ENCODE results near the gene ZNF319. TPM values are rescaled to one million over a fixed set of nuclear protein-coding genes. Genes with fewer than 3 reads are reported as not detected.

Gene ZNF319
- total and polyA plus RNA-seq, 2 of the 8 experiments (the other 6 are each of a cell fraction or from before 2014, with no cell fraction given) = 3.3 to 5.5 TPM

DNA sequence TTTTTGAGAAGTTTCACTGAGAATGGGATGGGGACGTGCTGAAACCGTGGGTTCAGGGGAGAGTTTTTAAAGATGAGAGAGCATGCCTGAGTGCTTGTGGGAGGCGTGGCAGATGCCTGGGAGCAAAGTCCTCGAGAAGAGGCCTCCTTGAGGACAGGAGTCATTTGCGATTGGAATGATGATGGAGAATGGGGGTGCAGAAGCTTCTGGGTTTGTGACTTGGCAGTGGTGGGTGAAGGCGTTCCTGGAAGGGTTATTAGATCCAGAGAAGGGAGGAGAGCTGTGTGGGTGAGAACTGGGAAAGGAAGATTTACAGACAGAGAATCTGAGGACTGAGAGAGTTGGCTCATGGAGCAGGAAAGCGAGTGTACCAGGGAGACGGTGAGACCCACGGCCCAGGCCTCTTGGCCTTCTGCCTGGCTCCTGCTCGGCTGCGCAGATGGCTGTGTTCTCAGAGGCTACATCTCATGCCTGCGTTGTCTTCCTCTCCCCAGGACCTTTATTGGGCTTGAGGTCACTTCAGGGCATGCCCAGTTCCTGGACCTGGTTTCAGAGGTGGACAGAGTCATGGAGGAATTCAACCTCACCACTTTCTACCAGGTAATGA is 16.5 kb upstream of the ZNF319 start:
- no peaks in the 10 kb centered on the region for H3K79me2 ChIP-seq (ENCODE audit: control insufficient read depth in 1 of 2, insufficient read depth in 2 of 2, low read length in 2 of 2)
- no peak for DNase-seq (ENCODE audit: low read depth in 1 of 2, low spot score in 2 of 2)
- H3K9ac ChIP-seq (replicated peaks in 1 of 4; ENCODE audit: extremely low read depth in 1 of 4, low read depth in 3 of 4, low read length in 3 of 4) = no peak overlapping the region
- H3K79me1 ChIP-seq (ENCODE audit: low read depth, low read length) = 0 out of 2 replicates have a peak, but pooled peaks cover 2% of the 10 kb centered on the region
- no peak for TF ChIP-seq BACH1 (IDR thresholded peaks at IDR 0.05; ENCODE audit: low read length)
- no peaks in the 10 kb centered on the region; a peak in 1 of 7 replicates for H3K4me1 ChIP-seq (replicated peaks in 1 of 4; ENCODE audit: control insufficient read depth in 3 of 4, insufficient read depth in 4 of 4, low read length in 3 of 4)
- H3K36me3 ChIP-seq (ENCODE audit: control insufficient read depth in 2 of 4, insufficient read depth in 4 of 4, low read length in 3 of 4) = no peaks in the 10 kb centered on the region; a peak in 1 of 8 replicates
- peaks cover 0 to 2% of the 10 kb centered on the region in 2 experiments for H4K20me1 ChIP-seq (replicated peaks in 1 of 2; ENCODE audit: control insufficient read depth in 1 of 2, insufficient read depth in 2 of 2, low read length in 2 of 2)
- H2AK5ac ChIP-seq (ENCODE audit: low read depth, low read length) = no peak overlapping the region
- no peaks in the 10 kb centered on the region for H3K9me3 ChIP-seq (ENCODE audit: insufficient read depth in 2 of 2, low read depth in 1 of 2, low read length in 1 of 2)
- no peak overlapping the region for H3K4ac ChIP-seq (replicated peaks; ENCODE audit: insufficient read length, low read depth, low read length)
- FAIRE-seq = no peak
- H4K91ac ChIP-seq (replicated peaks; ENCODE audit: insufficient read length, low read length) = no peak overlapping the region
- ChIA-PET POLR2A (ENCODE audit: partially characterized antibody) (interaction anchor here (1.2 kb wide), 2 partner anchors 21 to 91 kb away, joined by 3 read pairs; no protein-coding TSS in a partner anchor), CTCF (ENCODE audit: partially characterized antibody) (interaction anchor here (1.6 to 5.3 kb wide), 3 partner anchors 93 to 111 kb away, joined by 8 to 52 read pairs (median 10); no protein-coding TSS in a partner anchor)
- H3K27ac ChIP-seq (ENCODE audit: low read depth, low read length) = no peak overlapping the region
- H3K14ac ChIP-seq (ENCODE audit: insufficient read length) = no peak overlapping the region
- no peak overlapping the region for H3K4me2 ChIP-seq (ENCODE audit: insufficient read depth in 1 of 2, low read depth in 2 of 2, low read length in 2 of 2)
- H3K23ac ChIP-seq (ENCODE audit: insufficient read length) = no peak overlapping the region
- no peak overlapping the region for H4K5ac ChIP-seq (ENCODE audit: insufficient read length, low read depth, low read length)
- no peak overlapping the region for H3K56ac ChIP-seq (replicated peaks; ENCODE audit: insufficient read length, low read depth, low read length)
- H3K18ac ChIP-seq (ENCODE audit: extremely low read depth, low read length) = no peak overlapping the region
- H2BK5ac ChIP-seq (ENCODE audit: low read depth, low read length) = no peak overlapping the region
- H2BK12ac ChIP-seq (ENCODE audit: low read depth, low read length) = no peak overlapping the region
- no peak overlapping the region for H2BK120ac ChIP-seq (replicated peaks; ENCODE audit: low read depth, low read length)
- no peaks in the 10 kb centered on the region for H3K23me2 ChIP-seq (ENCODE audit: low read depth, low read length)
- H2BK15ac ChIP-seq (ENCODE audit: low read length) = no peak overlapping the region
- no peaks in the 10 kb centered on the region for H3K27me3 ChIP-seq (replicated peaks in 1 of 4; ENCODE audit: control insufficient read depth in 3 of 4, extremely low read depth in 1 of 4, insufficient read depth in 3 of 4, low read length in 3 of 4)
- H3K4me3 ChIP-seq (ENCODE audit: extremely low read depth in 1 of 4, insufficient read depth in 2 of 4, low read depth in 3 of 4, low read length in 4 of 4) = no peak overlapping the region
- no peak overlapping the region for H2AFZ ChIP-seq (ENCODE audit: low read length)
- no peak overlapping the region for H4K8ac ChIP-seq (ENCODE audit: extremely low read depth, insufficient read depth, low read length)
- WGBS, 2 experiments (ENCODE audit: extremely low coverage in 1 of 2, insufficient coverage in 1 of 2, insufficient read length in 1 of 2, insufficient replicate concordance in 2 of 2, low coverage in 1 of 2, low lambda C conversion rate in 2 of 2, missing lambda C conversion rate in 1 of 2) = 92% methylated on average over 12 of the region's 12 CpGs; no CpG with 5 or more reads in 1 of the 2 experiments
- H2BK20ac ChIP-seq (ENCODE audit: low read length) = no peak overlapping the region
